ENCODE measurements around the gene SIRPA.

- no peak for TF ChIP-seq EZH2 (IDR thresholded peaks at IDR 0.05; ENCODE audit: insufficient read depth, poor library complexity, severe bottlenecking)
- no peak for TF ChIP-seq EZH2phosphoT487 (IDR thresholded peaks at IDR 0.05; ENCODE audit: insufficient read depth, low read depth)
These were observed 17.5 kb upstream of the SIRPA start for GRCh38 chr20:1877609-1878200.

All from GM23248 (cell line).